Activated CD8-positive, alpha-beta memory T cell treated with anti-CD3 and anti-CD28 coated beads, Interleukin-2, amount 10 ng/mL, durations not matched to agents 7 days and 5 days (primary cell): ENCODE data around the gene HHIPL2. TPM values are rescaled to one million over a fixed set of nuclear protein-coding genes. Genes with fewer than 3 reads are reported as not detected.

Source experiments
- total RNA-seq, 2 experiments: library from RNA; stranded (reverse); gene quantifications; one replicate each; pipeline ENCODE4 v1.2.3, GENCODE V29; 2021

HHIPL2 gene
- total RNA-seq, 2 experiments from 2014 or later = 0.12 to 0.53 TPM

Other genes starting within 250 kb of the HHIPL2 start
- gene TAF1A, start 41.8 kb upstream of the HHIPL2 start, total RNA-seq = 10 to 100 TPM; 10.5 to 11.8 TPM
- gene MIA3, start 70.0 kb upstream of the HHIPL2 start, total RNA-seq = 10 to 100 TPM; 50.0 to 51.8 TPM
- 10 to 100 TPM; 47.6 to 47.8 TPM for gene AIDA, start 164.4 kb upstream of the HHIPL2 start, total RNA-seq
- 10 to 100 TPM; 35.0 to 40.9 TPM for gene BROX, start 164.5 kb upstream of the HHIPL2 start, total RNA-seq
- gene FAM177B, start 189.1 kb upstream of the HHIPL2 start, total RNA-seq = under 1 TPM in 1 of 2 experiments, not detected in 1; 0.19 TPM